ENCODE measurements around the gene CAMK4.

Gene CAMK4

DNA sequence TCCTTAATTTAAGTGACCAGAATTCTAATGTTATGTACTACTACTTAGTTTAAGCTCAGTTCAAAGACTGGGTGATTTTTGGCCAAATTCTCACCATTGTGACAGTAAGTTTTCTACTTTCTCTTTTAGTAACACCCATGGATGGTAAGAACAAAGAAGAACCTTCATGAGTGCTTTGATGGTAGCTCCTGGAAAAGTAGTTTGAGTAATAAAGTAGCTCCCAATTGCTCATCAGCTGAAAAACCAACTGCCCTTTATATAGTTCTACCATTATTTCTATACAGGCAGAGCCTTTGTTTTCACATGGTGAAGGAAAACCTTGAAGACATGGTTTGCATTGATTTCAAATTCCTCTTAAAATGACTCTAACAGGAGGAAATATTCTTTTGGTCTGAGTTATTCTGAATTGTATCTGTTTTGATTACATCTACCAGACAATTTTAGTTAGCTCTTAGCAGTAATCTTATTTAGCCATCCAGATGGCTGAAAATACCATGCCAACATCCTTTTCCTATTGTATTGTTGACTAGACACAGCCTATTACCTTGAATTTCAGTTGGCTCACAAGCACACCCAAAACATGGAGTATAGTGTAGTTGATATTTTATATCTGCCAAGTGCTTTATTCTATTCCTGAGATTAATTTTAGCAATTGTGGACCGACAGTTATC, 311.8 kb downstream of the CAMK4 start:
- no peak for DNase-seq (ENCODE audit: low read depth, low spot score)
- in situ Hi-C loops (cut with HindIII; ENCODE audit: low sequenced_read_pairs): no loop called here
- TF ChIP-seq, protein P1, sequence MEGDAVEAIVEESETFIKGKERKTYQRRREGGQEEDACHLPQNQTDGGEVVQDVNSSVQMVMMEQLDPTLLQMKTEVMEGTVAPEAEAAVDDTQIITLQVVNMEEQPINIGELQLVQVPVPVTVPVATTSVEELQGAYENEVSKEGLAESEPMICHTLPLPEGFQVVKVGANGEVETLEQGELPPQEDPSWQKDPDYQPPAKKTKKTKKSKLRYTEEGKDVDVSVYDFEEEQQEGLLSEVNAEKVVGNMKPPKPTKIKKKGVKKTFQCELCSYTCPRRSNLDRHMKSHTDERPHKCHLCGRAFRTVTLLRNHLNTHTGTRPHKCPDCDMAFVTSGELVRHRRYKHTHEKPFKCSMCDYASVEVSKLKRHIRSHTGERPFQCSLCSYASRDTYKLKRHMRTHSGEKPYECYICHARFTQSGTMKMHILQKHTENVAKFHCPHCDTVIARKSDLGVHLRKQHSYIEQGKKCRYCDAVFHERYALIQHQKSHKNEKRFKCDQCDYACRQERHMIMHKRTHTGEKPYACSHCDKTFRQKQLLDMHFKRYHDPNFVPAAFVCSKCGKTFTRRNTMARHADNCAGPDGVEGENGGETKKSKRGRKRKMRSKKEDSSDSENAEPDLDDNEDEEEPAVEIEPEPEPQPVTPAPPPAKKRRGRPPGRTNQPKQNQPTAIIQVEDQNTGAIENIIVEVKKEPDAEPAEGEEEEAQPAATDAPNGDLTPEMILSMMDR (IDR thresholded peaks at IDR 0.05; ENCODE audit: low read depth, low read length): no peak
- no peak overlapping the region for H3K4me3 ChIP-seq (ENCODE audit: low read depth, low read length)

DNA sequence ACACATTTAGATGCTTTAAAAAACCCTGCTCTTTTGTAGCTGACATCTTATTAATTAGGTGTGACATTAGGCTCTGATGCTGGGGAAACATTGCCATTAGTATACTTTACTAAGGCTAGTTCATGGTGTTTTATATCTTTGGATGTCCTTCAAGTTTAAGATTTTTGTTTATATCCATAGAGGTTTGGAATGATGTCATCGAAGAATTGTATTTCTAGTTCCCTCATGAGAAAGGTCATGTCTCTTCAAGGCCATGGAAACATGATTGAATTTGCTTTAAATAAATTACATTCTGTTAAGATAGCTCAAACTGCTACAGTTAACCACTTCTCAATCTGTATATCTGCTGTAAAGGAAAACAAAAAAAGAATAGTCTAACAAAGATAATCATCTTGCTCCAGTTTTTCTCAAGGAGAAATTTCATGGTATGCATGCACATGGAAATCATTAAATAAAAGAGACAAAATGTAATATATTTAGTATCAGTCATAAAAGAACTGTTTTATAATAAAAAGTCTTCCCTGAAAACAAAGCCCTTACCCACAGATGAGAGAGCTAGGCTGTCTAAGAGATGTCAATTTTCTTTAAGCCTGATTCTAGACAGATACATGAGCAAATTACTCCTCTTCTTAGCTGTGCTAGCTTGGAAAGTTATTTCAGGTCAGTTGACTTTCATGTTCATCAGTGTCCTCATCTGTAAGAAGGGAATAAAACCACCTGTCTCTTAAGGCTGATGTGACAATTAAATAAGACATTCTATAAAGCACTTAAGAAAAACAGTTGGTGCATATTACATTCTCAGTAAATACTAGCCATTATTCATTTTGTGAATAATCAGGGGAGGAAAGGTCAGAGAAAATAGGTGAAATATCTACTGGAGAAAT, 313.2 kb downstream of the CAMK4 start:
- in situ Hi-C loops (cut with HindIII; ENCODE audit: low sequenced_read_pairs): no loop called here
- H3K4me3 ChIP-seq (ENCODE audit: low read depth, low read length): no peak overlapping the region
- DNase-seq (ENCODE audit: low read depth, low spot score): peak; percentile 38
- TF ChIP-seq, protein P1 (IDR thresholded peaks at IDR 0.05; ENCODE audit: low read depth, low read length): no peak
